Caco-2 (cell line): Measurements from ENCODE around the gene TSPAN1. TPM values are rescaled to one million over a fixed set of nuclear protein-coding genes. Genes with fewer than 3 reads are reported as not detected.

Experiments
- BruUV-seq: library from RNA; stranded (reverse); fragments of 400-500 nt; replicated peaks from 2 replicates; lab custom pipeline; 2021; lab: Mats Ljungman, UMichigan
- CTCF ChIA-PET: fragments of 300-600 bp; sonication (Branson Sonifier 250); formaldehyde crosslinking; loops from one replicate; lab custom pipeline; 2022; ENCODE audit warnings: antibody characterized with exemption; lab: Charles Lee
- POLR2A ChIA-PET: fragments of 300-600 bp; sonication (Branson Sonifier 250); formaldehyde crosslinking; loops from one replicate; lab custom pipeline; 2022; ENCODE audit warnings: antibody characterized with exemption; lab: Charles Lee
- DNase-seq, 2 experiments: peaks; one replicate each; pipeline versions ENCODE4 v3.0.0 to v3.0.0-alpha.2; 2020 to 2022
- H3K27me3 ChIP-seq: replicated peaks from 2 replicates; pipeline ENCODE4 v1.6.0; 2011; ENCODE audit warnings: low read length; ENCODE audit not compliant: control insufficient read depth, insufficient read depth
- H3K36me3 ChIP-seq: 2 replicates; pipeline ENCODE4 v1.5.1; 2011; ENCODE audit warnings: low read length; ENCODE audit not compliant: control insufficient read depth, insufficient read depth
- H3K4me1 ChIP-seq: fragments of 250-450 bp; sonication (Bioruptor Pico); 2 replicates; pipeline ENCODE4 v1.5.1; 2020; ENCODE audit warnings: mild to moderate bottlenecking
- H3K4me3 ChIP-seq: 2 replicates; pipeline ENCODE4 v1.5.1; 2011; ENCODE audit warnings: low read depth, mild to moderate bottlenecking, control low read depth, low read length
- H3K9me3 ChIP-seq: fragments of 250-450 bp; sonication (Bioruptor Pico); 2 replicates; pipeline ENCODE4 v1.5.1; 2020; ENCODE audit warnings: mild to moderate bottlenecking, moderate library complexity
- H3K27ac Mint-ChIP-seq: one replicate; pipeline ENCODE4 v1.8.0; 2022; ENCODE audit warnings: mixed read lengths; ENCODE audit not compliant: unreplicated experiment
- H3K27me3 Mint-ChIP-seq: one replicate; pipeline ENCODE4 v1.8.0; 2022; ENCODE audit warnings: mixed read lengths; ENCODE audit not compliant: insufficient read depth, unreplicated experiment
- H3K36me3 Mint-ChIP-seq: one replicate; pipeline ENCODE4 v1.8.0; 2022; ENCODE audit warnings: mild to moderate bottlenecking, mixed read lengths; ENCODE audit not compliant: insufficient read depth, unreplicated experiment
- H3K4me1 Mint-ChIP-seq: one replicate; pipeline ENCODE4 v1.8.0; 2022; ENCODE audit warnings: low read depth, mixed read lengths; ENCODE audit not compliant: unreplicated experiment
- H3K4me3 Mint-ChIP-seq: one replicate; pipeline ENCODE4 v1.8.0; 2022; ENCODE audit warnings: mild to moderate bottlenecking, moderate library complexity, mixed read lengths; ENCODE audit not compliant: unreplicated experiment
- H3K9me3 Mint-ChIP-seq: one replicate; pipeline ENCODE4 v1.8.0; 2022; ENCODE audit warnings: mixed read lengths; ENCODE audit not compliant: unreplicated experiment
- CTCF ChIP-seq, 2 experiments: fragments of 200-600 bp in 1 of 2; IDR thresholded peaks; 1 replicate in 1 of 2; 2 replicates in 1 of 2; pipeline versions ENCODE4 v1.5.1 to v1.8.0; 2011 to 2022; ENCODE audit warnings: antibody characterized with exemption in 1 of 2, control low read depth in 1 of 2, inconsistent platforms in 1 of 2, low read depth in 1 of 2, low read length in 1 of 2, mild to moderate bottlenecking in 1 of 2, moderate library complexity in 1 of 2; ENCODE audit not compliant: insufficient read depth in 1 of 2, severe bottlenecking in 1 of 2, unreplicated experiment in 1 of 2
- intact Hi-C: fragments of 100-400 bp; cut with micrococcal nuclease; formaldehyde crosslinking; loops from one replicate; pipeline ENCODE4 v1.10.0; 2022; ENCODE audit not compliant: unreplicated experiment
- total RNA-seq: library from RNA; stranded (reverse); gene quantifications from 2 replicates; pipeline ENCODE4 v1.2.3, GENCODE V29; 2022

Gene TSPAN1
- total RNA-seq, 1 experiment from 2014 or later = 0.34 TPM

GRCh38 chr1:46197560-46197963 is 22.7 kb downstream of the TSPAN1 start:
- no peak overlapping the region for H3K27ac Mint-ChIP-seq
- Histone ChIP-seq H3K4me3 (peak overlapping the region; percentile 68), H3K9me3 (no peaks in the 10 kb centered on the region), H3K36me3 (no peaks in the 10 kb centered on the region; the same call in 1 of the 2 replicates), H3K4me1 (no peaks in the 10 kb centered on the region), H3K27me3 (no peaks in the 10 kb centered on the region)
- ChIA-PET POLR2A (no interaction called here), CTCF (interaction anchor here (1.0 to 1.5 kb wide), 2 partner anchors 14 to 26 kb away, joined by 3 to 4 read pairs; no protein-coding TSS in a partner anchor)
- intact Hi-C loops = no loop called here
- no peaks in the 10 kb centered on the region for H3K36me3 Mint-ChIP-seq
- no peak for TF ChIP-seq CTCF (IDR thresholded peaks at IDR 0.05; ENCODE audit: insufficient read depth in 1 of 2, low read depth in 1 of 2, low read length in 1 of 2, severe bottlenecking in 1 of 2, unreplicated experiment in 1 of 2)
- H3K27me3 Mint-ChIP-seq = no peaks in the 10 kb centered on the region
- BruUV-seq = no TSS peak
- no peak for DNase-seq
- no peaks in the 10 kb centered on the region for H3K9me3 Mint-ChIP-seq
- H3K4me1 Mint-ChIP-seq = no peaks in the 10 kb centered on the region
- peak overlapping the region; percentile 68 for H3K4me3 Mint-ChIP-seq

- Mint-ChIP-seq H3K4me3 (peak within 1 kb of the TSS; percentile 68), H3K27me3 (no peaks in the 10 kb centered on the region), H3K4me1 (no peaks in the 10 kb centered on the region), H3K36me3 (no peaks in the 10 kb centered on the region), H3K9me3 (no peaks in the 10 kb centered on the region), H3K27ac (no peak within 1 kb of the TSS)
- Histone ChIP-seq H3K4me1 (no peaks in the 10 kb centered on the region), H3K4me3 (peak within 1 kb of the TSS; percentile 95), H3K27me3 (no peaks in the 10 kb centered on the region), H3K36me3 (no peaks in the 10 kb centered on the region; the same call in 1 of the 2 replicates), H3K9me3 (no peaks in the 10 kb centered on the region)
- peak in 1 of 2 experiments; percentile 78 for DNase-seq
- ChIA-PET CTCF (interaction anchor here (1.0 to 1.5 kb wide), 2 partner anchors 15 to 25 kb away, joined by 3 to 4 read pairs; no protein-coding TSS in a partner anchor), POLR2A (no interaction called here)
- no peak for TF ChIP-seq CTCF (IDR thresholded peaks at IDR 0.05; ENCODE audit: insufficient read depth in 1 of 2, low read depth in 1 of 2, low read length in 1 of 2, severe bottlenecking in 1 of 2, unreplicated experiment in 1 of 2)
- BruUV-seq = no TSS peak
- intact Hi-C loops = no loop called here
These were observed 23.3 kb downstream of the TSPAN1 start, which contains the start of gene POMGNT1 for GRCh38 chr1:46197964-46198811. Gene POMGNT1 (minus strand): TSS chr1:46198434. CDS start chr1:46197821, 613 bp downstream.

DNA sequence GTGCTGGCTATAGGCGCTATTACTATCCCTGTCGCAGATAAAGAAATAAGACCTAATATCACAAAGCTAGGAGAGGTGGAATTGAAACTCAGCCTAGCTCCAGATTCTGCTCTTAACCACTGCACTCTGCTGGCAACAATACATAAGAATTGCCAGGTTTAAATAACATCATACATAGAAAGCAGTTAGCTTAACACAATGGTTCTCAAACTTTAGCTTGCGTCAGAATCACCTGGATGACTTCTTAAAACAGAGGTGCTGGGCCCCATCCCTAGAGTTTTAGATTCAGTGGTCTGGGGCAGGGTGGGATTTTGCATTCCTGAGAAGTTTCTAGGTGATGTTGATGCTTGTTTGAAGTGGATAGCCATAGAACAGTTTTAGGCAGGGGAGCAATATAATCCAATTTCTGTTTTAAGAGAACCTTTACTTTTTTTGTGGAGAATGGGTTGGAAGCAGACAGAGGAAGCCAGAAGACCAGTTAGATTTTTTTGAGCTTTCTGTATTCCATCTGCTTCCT is 24.4 kb downstream of the TSPAN1 start:
- no peaks in the 10 kb centered on the region for H3K27me3 ChIP-seq
- no TSS peak for BruUV-seq
- ChIA-PET CTCF (interaction anchor here (1.9 kb wide), 1 partner anchor 24 kb away, joined by 5 read pairs; no protein-coding TSS in a partner anchor), POLR2A (no interaction called here)
- H3K4me1 ChIP-seq = no peaks in the 10 kb centered on the region
- H3K27ac Mint-ChIP-seq = no peak overlapping the region
- H3K4me3 Mint-ChIP-seq = peak overlapping the region; percentile 68
- DNase-seq = no peak
- no peaks in the 10 kb centered on the region for H3K27me3 Mint-ChIP-seq
- TF ChIP-seq CTCF (IDR thresholded peaks at IDR 0.05; ENCODE audit: insufficient read depth in 1 of 2, low read depth in 1 of 2, low read length in 1 of 2, severe bottlenecking in 1 of 2, unreplicated experiment in 1 of 2) = no peak
- no peaks in the 10 kb centered on the region for H3K9me3 ChIP-seq
- no peaks in the 10 kb centered on the region; the same call in 1 of the 2 replicates for H3K36me3 ChIP-seq
- no peaks in the 10 kb centered on the region for H3K36me3 Mint-ChIP-seq
- intact Hi-C loops = no loop called here
- peak overlapping the region; percentile 95 for H3K4me3 ChIP-seq
- H3K4me1 Mint-ChIP-seq = no peaks in the 10 kb centered on the region
- H3K9me3 Mint-ChIP-seq = no peaks in the 10 kb centered on the region
